Smooth muscle cell (in vitro differentiated cells): ENCODE measurements around the gene DBF4B. TPM values are rescaled to one million over a fixed set of nuclear protein-coding genes. Genes with fewer than 3 reads are reported as not detected.
A peak's percentile ranks its signal among the peaks of the same experiment; 100 is the strongest.
"Not testable (repeated sequence)": the region's sequence is repeated elsewhere in the genome, so short reads cannot be mapped to it uniquely, and the experiment has no call there.

Source experiments
- DNase-seq: peaks from one replicate; lab custom pipeline; 2025; ENCODE audit not compliant: unreplicated experiment; lab: John Stamatoyannopoulos, UW
- H2AFZ ChIP-seq: fragments of 200-600 bp; sonication (generic); 2 replicates; pipeline ENCODE4 v1.6.0; 2016; ENCODE audit warnings: antibody characterized with exemption, low read depth, mild to moderate bottlenecking
- H3F3A ChIP-seq: fragments of 200-600 bp; sonication (generic); 2 replicates; pipeline ENCODE4 v1.6.0; 2017; ENCODE audit warnings: antibody characterized with exemption, low read depth
- H3K27ac ChIP-seq: fragments of 200-600 bp; sonication (generic); 2 replicates; pipeline ENCODE4 v1.5.1; 2016; ENCODE audit warnings: low read depth, mild to moderate bottlenecking
- H3K27me3 ChIP-seq: fragments of 200-600 bp; sonication (generic); 2 replicates; pipeline ENCODE4 v1.6.1; 2016; ENCODE audit warnings: low read depth, mild to moderate bottlenecking
- H3K36me3 ChIP-seq: fragments of 200-600 bp; sonication (generic); 2 replicates; pipeline ENCODE4 v1.5.1; 2016; ENCODE audit warnings: low read depth
- H3K4me1 ChIP-seq: fragments of 200-600 bp; sonication (generic); 2 replicates; pipeline ENCODE4 v1.5.1; 2016; ENCODE audit warnings: low read depth
- H3K4me2 ChIP-seq: fragments of 200-600 bp; sonication (generic); 2 replicates; pipeline ENCODE4 v1.6.0; 2016; ENCODE audit warnings: mild to moderate bottlenecking
- H3K4me3 ChIP-seq: fragments of 200-600 bp; sonication (generic); 2 replicates; pipeline ENCODE4 v1.5.1; 2016; ENCODE audit warnings: mild to moderate bottlenecking
- H3K79me2 ChIP-seq: fragments of 200-600 bp; sonication (generic); 2 replicates; pipeline ENCODE4 v1.6.0; 2016; ENCODE audit warnings: low read depth, mild to moderate bottlenecking
- H3K9ac ChIP-seq: fragments of 200-600 bp; sonication (generic); 2 replicates; pipeline ENCODE4 v1.6.0; 2016; ENCODE audit warnings: low read depth
- H3K9me3 ChIP-seq: fragments of 200-600 bp; sonication (generic); replicated peaks from 2 replicates; pipeline ENCODE4 v1.5.1; 2016; ENCODE audit warnings: low read depth
- H4K20me1 ChIP-seq: fragments of 200-600 bp; sonication (generic); 2 replicates; pipeline ENCODE4 v1.6.0; 2016; ENCODE audit warnings: low read depth
- WGBS: methylation state at CpG from one replicate; pipeline ENCODE4 v1.1.7; 2016; ENCODE audit warnings: low lambda C conversion rate; 5-methylcytosine and 5-hydroxymethylcytosine counted together
- polyA plus RNA-seq: library from polyadenylated mRNA; unstranded; fragments of >200 nt; fragmentation: Nextera tagmentation; extraction: Ambion mirVana; gene quantifications from 2 replicates; pipeline ENCODE4 v1.2.1, GENCODE V29; 2016
- total RNA-seq: library from RNA; depleted of rRNA; stranded (reverse); fragments of >200 nt; gene quantifications from 2 replicates; pipeline ENCODE4 v1.2.3, GENCODE V29; 2014
- TF ChIP-seq, protein P1 (sequence below): fragments of 200-600 bp; sonication (generic); IDR thresholded peaks from 2 replicates; pipeline ENCODE4 v1.5.1; 2017; ENCODE audit warnings: borderline replicate concordance, mild to moderate bottlenecking, antibody characterized with exemption; ENCODE audit not compliant: insufficient read depth, poor library complexity, severe bottlenecking

DBF4B gene
- total and polyA plus RNA-seq, 2 experiments from 2014 or later = 1.6 to 2.7 TPM

DNA sequence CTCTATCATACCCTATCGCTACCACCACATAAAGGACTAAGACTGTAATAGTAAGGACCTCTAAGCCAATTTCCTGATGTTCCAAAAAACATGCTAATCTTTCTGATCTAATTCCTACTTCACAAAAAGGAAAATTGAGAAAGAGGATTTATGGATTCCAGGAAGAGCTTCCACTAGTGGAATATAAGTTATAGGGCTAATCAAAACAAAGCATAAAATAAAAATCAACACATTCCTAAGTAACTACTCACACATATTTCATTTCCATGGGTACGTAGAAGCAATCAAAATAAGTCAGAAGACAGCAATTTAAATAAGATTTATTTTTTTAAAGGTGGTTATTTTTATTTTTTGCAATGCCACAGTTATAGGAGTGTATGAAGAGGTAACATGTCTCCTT, 31.3 kb upstream of the DBF4B start:
- Histone ChIP-seq H4K20me1 (no peaks in the 10 kb centered on the region), H3K9ac (no peak overlapping the region), H3F3A (no peaks in the 10 kb centered on the region), H3K4me1 (no peaks in the 10 kb centered on the region), H3K27me3 (no peaks in the 10 kb centered on the region), H3K4me2 (no peak overlapping the region), H3K4me3 (no peak overlapping the region), H2AFZ (no peak overlapping the region), H3K27ac (no peak overlapping the region), H3K79me2 (no peaks in the 10 kb centered on the region), H3K36me3 (peaks cover 6% of the 10 kb centered on the region), H3K9me3 (no peaks in the 10 kb centered on the region)
- DNase-seq = no peak
- TF ChIP-seq, protein P1, sequence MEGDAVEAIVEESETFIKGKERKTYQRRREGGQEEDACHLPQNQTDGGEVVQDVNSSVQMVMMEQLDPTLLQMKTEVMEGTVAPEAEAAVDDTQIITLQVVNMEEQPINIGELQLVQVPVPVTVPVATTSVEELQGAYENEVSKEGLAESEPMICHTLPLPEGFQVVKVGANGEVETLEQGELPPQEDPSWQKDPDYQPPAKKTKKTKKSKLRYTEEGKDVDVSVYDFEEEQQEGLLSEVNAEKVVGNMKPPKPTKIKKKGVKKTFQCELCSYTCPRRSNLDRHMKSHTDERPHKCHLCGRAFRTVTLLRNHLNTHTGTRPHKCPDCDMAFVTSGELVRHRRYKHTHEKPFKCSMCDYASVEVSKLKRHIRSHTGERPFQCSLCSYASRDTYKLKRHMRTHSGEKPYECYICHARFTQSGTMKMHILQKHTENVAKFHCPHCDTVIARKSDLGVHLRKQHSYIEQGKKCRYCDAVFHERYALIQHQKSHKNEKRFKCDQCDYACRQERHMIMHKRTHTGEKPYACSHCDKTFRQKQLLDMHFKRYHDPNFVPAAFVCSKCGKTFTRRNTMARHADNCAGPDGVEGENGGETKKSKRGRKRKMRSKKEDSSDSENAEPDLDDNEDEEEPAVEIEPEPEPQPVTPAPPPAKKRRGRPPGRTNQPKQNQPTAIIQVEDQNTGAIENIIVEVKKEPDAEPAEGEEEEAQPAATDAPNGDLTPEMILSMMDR = no peak
- 93% methylated on average over 2 of the region's 2 CpGs for WGBS

DNA sequence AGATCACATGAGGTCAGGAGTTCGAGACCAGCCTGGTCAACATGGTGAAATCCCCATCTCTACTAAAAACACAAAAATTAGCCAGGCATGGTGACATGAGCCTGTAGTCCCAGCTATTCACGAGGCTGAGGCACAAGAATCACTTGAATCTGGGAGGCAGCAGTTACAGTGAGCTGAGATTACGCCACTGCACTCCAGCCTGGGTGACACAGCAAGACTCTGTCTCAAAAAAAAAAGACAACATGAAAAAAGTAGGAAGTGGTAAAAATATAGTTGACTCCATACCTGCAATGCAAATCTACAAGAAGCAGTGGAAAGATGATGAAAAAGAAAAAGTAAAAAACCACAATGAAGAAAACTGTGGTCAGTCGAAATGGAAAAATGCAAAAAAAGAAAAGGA, 25.2 kb upstream of the DBF4B start:
- H3K9ac ChIP-seq, H3K4me2 ChIP-seq, DNase-seq, H2AFZ ChIP-seq, H3K27ac ChIP-seq, H4K20me1 ChIP-seq, H3K4me3 ChIP-seq, H3F3A ChIP-seq, H3K9me3 ChIP-seq, H3K4me1 ChIP-seq, H3K27me3 ChIP-seq, H3K36me3 ChIP-seq: not testable (repeated sequence)
- 93% methylated on average over 4 of the region's 4 CpGs for WGBS
- H3K79me2 ChIP-seq = peaks cover 25% of the 10 kb centered on the region

DNA sequence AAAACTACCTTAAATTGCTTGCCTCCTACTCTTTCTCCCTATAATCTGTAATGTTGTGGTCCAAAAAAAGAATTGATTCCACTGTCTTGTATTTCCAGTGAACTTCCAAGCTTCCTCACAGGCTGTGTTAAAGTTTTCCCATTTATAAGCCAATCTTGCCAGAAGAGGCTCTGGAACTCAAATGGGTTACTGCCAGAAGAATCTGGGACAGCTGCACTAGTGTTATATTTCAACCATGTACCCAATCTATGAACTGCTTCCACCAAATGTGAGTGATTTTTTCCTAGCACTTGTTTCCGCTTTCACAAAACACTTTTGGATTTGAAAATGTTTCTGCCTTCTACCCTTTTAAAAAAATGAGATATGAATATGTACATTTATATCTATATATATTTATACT, 20.7 kb upstream of the DBF4B start:
- Histone ChIP-seq H3K9me3 (no peaks in the 10 kb centered on the region), H3K36me3 (peaks cover 4% of the 10 kb centered on the region), H4K20me1 (no peaks in the 10 kb centered on the region), H3K9ac (no peak overlapping the region), H3K4me1 (peaks cover 11% of the 10 kb centered on the region), H3F3A (no peaks in the 10 kb centered on the region), H3K4me3 (no peak overlapping the region), H3K79me2 (peaks cover 35% of the 10 kb centered on the region), H3K27me3 (no peaks in the 10 kb centered on the region), H3K4me2 (no peak overlapping the region), H3K27ac (no peak overlapping the region), H2AFZ (no peak overlapping the region)
- 100% methylated on average over 1 of the region's 1 CpG for WGBS
- no peak for DNase-seq
- TF ChIP-seq, protein P1 = no peak

DNA sequence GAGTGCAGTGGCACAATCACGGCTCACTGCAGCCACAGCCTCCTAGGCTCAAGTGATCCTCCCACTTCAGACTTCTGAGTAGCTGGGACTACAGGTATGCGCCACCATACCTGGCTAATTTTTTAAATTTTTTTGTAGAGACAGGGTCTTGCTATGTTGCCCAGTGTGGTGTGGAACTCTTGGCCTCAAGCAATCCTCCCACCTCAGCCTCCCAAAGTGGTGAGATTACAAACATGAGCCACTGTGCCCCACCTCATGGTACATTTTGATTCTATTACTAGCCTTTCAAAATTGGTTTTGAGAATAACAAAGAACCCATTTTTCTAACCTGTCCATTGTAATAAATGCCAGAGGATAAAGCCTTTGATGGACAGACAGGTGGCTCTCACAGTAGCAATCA, 20.3 kb upstream of the DBF4B start:
- Histone ChIP-seq H3K36me3 (peaks cover 4% of the 10 kb centered on the region), H3K4me3 (peak overlapping the region; percentile 83), H3K4me2 (peak overlapping the region; percentile 95), H4K20me1 (no peaks in the 10 kb centered on the region), H3K9ac (peak overlapping the region; percentile 83), H3K27me3 (no peaks in the 10 kb centered on the region), H3K9me3 (no peaks in the 10 kb centered on the region), H3K79me2 (peaks cover 35% of the 10 kb centered on the region), H2AFZ (no peak overlapping the region), H3K4me1 (peaks cover 11% of the 10 kb centered on the region), H3K27ac (no peak overlapping the region), H3F3A (no peaks in the 10 kb centered on the region)
- TF ChIP-seq, protein P1 = no peak
- no peak for DNase-seq
- WGBS = 97% methylated on average over 2 of the region's 2 CpGs
